HG03060 (cell line): ENCODE data around the gene RARB.

Experiments used
- ATAC-seq: cut with Tn5 transposase; IDR thresholded peaks from one replicate; pipeline ENCODE4 v1.9.1; 2021; ENCODE audit warnings: low read depth, moderate number of reproducible peaks; ENCODE audit not compliant: unreplicated experiment

Gene RARB

GRCh38 chr3:25572336-25572735, 144.3 kb downstream of the RARB start:
- ATAC-seq: no peak

GRCh38 chr3:25572919-25573385, 144.9 kb downstream of the RARB start:
- no peak for ATAC-seq

- no peak for ATAC-seq
Measured at GRCh38 chr3:25573386-25574171, 145.5 kb downstream of the RARB start.

GRCh38 chr3:25574172-25574765, 146.2 kb downstream of the RARB start:
- no peak for ATAC-seq

GRCh38 chr3:25575001-25575400, 146.9 kb downstream of the RARB start:
- ATAC-seq: no peak

GRCh38 chr3:25576146-25576545, 148.1 kb downstream of the RARB start:
- no peak for ATAC-seq

- ATAC-seq: no peak
Measured at GRCh38 chr3:25576831-25577454, 148.9 kb downstream of the RARB start.

GRCh38 chr3:25578059-25578458, 150.0 kb downstream of the RARB start:
- ATAC-seq: no peak

GRCh38 chr3:25580534-25580933, 152.5 kb downstream of the RARB start:
- ATAC-seq: no peak

- no peak for ATAC-seq
Measured at GRCh38 chr3:25581335-25581734, 153.3 kb downstream of the RARB start.

- no peak for ATAC-seq
Measured at GRCh38 chr3:25581823-25582222, 153.8 kb downstream of the RARB start.

GRCh38 chr3:25582242-25582641, 154.2 kb downstream of the RARB start:
- ATAC-seq: no peak

- ATAC-seq: no peak
Measured at GRCh38 chr3:25583343-25583742, 155.3 kb downstream of the RARB start.

GRCh38 chr3:25584011-25584789, 156.1 kb downstream of the RARB start:
- no peak for ATAC-seq

- ATAC-seq: no peak
Measured at GRCh38 chr3:25585361-25586166, 157.5 kb downstream of the RARB start.

GRCh38 chr3:25586167-25586505, 158.1 kb downstream of the RARB start:
- ATAC-seq: no peak

GRCh38 chr3:25586553-25586952, 158.5 kb downstream of the RARB start:
- no peak for ATAC-seq

- no peak for ATAC-seq
Measured at GRCh38 chr3:25587094-25587493, 159.0 kb downstream of the RARB start.

- no peak for ATAC-seq
Measured at GRCh38 chr3:25587526-25587925, 159.5 kb downstream of the RARB start.

- no peak for ATAC-seq
Measured at GRCh38 chr3:25587975-25588374, 159.9 kb downstream of the RARB start.
